NCI-H1694 treated with DMSO at 0.1 percent for 48 hours (cell line): ENCODE results near the gene NAGS.
"Not testable (repeated sequence)": the region's sequence is repeated elsewhere in the genome, so short reads cannot be mapped to it uniquely, and the experiment has no call there.

Experiments used
- DNase-seq: peaks from one replicate; lab custom pipeline; 2025; lab: John Stamatoyannopoulos, UW

The NAGS gene

DNA sequence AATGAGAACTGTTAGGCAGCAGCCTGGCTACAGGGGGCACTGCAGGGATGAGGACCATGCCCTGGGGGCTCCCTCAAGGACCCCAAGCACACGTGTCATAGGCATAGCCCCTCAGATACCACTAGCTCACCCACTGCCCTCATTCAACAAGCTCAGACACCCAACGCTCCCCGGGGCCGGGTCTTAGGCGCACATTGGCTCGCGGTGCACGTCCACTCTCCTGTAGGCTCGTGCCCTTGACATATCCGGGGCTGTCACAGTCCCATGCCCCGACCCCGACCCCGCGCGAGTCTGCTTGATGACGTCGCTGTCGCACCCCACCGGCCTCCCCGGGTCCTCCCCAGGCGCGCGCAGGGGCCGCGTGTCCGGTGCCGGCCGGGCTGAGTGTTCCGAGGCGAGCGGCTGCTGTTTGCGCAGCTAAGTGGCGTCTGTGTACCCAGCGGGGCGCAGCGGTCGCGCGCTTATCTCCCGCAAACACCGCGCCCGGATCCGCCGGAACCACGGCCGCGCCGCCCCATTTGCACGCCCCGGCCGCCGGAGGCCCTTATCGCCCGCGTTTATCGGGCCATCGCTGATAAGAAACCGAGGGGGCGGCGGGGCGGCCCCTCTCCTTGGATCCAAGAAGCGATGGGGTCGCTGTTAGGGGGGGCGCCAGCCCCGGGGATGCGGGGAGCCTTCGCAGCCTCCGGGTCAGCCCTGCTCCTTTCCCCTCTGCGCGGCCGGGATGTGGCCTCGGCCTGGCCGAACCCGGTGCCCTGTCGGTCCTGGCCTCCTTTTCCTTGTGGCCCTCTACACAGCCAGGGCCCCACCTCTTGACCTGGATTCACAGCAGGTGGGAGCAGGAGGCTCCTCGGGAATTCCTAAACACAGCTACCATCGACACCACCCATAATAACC lies 20.7 kb upstream of the NAGS start:
- DNase-seq = peak; percentile 46

DNA sequence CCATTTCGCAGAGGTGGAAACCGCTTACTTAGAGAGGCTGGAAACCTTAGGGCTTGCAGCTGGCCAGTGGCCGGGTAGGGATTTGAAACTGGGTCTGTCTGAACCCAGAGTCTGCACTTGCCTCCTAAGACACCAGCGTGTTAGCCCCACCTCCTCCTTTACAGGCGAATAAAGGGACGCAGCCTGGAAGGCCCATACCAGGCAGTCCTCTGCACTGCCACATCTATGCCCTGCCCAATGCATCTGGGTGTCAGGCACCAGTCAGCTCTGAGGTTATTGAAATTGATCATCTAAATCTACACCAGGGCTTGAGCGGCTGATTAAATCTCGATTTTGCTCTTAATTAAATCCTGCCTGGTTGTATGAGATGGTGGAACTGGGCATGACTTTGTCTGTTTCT lies 19.9 kb upstream of the NAGS start:
- no peak for DNase-seq

DNA sequence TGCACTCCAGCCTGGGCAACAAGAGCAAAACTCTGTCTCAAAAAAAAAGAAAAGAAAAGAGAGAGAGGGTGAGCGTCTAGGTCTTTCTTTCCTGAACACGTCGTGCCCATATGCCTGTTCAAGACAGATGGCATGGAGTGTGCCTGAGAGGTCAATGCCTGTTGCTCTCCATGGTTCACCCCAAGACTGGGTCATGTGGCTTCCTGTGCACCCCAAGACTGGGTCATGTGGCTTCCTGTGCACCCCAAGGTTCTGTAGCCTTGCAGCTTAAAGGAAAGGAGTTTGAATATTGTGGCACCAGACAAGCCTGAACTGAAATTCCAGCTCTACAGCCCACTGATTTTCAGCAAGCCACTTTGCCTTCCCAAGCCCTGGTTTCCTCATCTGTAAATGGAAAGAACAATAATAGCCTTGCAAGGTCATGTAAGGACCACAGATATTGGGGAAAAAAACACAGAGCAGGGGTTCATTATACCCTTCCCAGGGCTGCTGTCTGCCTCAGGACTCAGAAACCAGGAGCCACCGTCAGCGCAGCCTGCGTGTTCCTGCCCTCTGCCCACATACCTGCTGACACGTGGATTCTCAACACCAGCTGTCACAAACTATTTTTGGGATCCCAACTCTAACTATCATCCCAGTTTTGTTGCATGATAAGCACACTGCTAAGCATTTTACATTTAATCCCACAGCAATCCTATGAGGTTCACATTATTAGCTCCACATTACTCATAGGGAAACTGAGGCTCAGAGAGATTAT lies 18.0 kb upstream of the NAGS start:
- no peak for DNase-seq

DNA sequence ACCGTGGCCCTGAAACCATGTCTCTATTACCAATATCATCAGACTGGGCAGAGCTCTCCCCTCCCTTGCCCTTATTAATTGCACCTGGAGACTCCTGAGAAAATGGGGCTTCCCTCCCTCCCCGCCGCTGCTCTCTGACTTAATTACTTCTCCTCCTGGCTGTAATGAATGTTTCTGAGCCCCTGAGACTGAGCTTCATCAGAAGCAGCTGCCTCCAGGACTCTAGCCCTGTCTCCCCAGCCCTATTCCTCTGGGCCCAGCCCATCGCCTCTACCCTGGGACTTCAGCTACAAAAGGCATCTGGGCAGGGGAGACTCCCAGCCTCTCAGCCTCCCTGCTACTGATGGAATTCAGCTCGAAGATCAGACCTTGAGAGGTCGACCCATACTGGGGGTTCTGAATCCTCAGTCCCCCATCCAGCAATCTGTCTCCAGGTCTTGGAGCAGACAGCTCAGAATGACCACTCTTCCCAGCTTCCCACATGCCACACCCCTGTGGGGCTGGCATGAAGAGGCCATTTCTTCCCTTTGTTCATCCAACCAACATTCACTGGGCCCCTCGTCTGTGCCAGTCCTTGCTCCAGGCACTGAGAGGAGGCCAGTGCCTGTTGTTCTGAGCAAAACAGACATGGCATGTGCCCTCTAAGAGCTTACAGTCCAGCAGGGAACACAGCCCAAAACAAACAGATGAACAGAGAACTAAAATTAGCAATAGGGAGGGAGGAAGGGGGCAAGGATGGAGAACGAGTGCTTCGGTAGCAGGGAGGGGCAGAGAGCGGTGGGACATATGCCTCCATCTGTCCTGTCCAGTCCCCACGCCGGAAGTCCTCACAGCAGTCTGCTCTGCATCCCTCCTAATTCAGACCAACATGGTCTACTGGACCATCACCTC lies 17.0 kb upstream of the NAGS start:
- no peak for DNase-seq

DNA sequence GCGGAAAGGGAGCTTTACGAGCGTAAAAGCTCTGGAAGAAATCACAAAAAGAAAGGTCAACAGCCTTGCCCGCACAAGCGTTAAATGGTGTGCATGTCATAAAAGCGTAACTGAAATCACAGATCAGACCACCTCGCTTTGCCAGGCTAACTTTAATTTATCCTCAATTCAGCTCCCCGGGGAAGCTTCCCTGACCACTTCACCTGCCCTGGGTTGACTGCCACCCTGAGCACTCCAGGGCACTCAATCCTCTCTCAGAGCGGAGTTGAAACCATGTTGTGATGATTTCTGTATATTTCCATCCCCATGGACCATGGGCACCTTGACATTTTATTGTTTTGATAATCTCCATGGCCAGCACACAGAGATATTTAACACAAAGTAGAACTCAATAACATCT lies 16.1 kb upstream of the NAGS start:
- DNase-seq = no peak

DNA sequence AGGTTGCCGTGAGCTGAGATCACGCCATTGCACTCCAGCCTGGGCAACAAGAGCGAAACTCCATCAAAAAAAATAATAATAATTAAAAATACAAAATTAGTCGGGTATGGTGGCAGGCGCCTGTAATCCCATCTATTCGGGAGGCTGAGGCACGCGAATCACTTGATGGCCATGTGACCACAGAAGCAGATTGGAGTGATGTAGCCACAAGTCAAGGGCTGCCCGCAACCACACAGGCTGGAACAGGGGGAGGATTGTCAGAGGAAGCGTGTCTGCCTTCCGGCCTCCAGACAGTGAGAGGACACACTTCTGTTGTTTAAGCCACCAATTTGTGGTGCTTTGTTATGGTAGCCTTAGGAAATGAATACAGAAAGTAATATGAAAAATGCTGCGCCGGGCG lies 11.8 kb upstream of the NAGS start:
- DNase-seq = no peak

DNA sequence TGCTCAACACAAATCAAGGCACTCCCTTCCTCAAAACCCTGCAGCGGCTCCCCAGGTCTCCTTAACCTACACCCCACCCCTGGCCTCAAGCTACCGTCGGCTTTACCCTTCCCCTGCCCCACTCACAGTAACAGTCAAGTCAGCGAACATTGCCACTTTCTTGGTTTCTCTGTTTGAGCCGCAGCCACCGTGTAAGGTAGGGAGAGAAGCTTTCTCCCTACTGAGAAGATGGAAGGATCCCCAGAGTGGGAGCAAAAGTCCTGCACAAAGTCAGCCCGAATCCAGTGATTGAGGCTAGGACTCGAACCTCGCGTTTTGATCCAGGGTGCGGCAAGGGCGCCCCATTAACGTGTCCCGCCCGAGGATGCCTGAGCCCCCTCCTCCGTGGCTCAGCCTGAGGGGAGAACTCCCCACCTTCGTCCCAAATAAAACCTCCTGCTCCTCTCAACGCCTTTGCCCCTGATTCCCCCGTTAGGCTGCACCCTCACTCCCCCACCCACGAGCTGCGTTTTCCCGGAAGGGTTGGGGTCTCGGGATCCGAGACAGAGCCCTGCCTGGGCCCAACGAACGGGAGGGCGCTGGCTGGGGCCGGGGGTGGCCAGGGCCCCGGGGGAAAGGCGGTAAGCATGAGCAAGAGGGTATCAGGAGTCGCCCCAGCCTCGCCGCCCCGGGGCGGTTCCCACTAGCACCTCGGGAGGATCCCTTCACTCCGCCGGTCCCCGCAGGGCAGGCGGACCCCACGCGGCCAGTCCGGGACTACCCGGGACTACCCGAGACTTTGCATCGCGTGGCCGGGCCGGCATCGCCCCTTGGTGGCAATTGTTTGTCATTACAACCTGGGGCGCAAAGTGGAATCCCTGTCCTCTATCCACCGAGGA lies 9.9 kb upstream of the NAGS start:
- peak; percentile 42 for DNase-seq

DNA sequence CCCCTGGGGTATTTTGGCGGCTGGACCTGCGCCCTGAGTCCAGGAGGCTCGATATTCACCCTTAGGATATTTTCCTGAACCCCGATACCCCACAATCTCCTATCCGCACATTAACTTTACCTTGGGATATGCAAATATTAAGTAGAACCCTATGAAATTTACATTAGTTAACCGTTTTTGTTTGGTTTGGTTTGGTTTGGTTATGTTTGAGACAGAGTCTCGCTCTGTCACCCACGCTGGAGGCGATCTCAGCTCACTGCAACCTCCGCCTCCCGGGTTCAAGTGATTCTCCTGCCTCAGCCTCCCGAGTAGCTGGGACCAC lies 9.3 kb upstream of the NAGS start:
- DNase-seq = no peak

DNA sequence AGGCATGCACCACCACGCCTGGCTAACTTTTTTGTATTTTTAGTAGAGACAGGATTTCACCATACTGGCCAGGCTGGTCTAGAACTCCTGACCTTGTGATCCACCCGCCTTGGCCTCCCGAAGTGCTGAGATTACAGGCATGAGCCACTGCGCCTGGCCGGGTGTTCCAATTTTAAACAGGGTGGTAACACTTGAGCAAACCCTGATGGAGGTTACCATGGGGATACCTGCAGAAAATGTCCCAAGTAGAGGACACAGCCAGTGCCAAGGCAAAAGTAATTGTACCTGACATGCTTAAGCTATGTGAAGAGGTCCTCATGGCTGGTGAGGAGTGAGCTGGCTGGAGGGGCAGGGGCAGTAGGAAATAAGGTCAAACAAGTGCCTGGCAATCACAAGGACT lies 7.2 kb upstream of the NAGS start:
- not testable (repeated sequence) for DNase-seq

DNA sequence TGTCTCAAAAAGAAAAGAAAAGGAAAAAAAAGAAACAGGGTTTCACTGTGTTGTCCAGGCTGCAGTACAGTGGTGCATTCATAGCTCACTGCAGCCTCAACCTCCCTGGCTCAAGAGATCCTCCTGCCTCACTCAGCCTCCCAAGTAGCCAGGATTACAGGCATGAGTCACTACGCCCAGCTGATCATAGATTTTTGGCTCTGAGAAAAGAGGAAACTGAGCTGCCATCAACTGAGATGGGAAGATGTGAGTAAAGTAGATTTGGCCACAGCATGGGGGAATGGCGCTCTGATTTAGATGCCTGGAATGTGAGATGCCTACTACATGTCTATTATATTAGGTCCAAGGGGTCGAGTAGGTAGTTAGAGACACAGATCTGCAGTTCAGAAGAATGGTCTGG lies 5.9 kb upstream of the NAGS start:
- DNase-seq = no peak

DNA sequence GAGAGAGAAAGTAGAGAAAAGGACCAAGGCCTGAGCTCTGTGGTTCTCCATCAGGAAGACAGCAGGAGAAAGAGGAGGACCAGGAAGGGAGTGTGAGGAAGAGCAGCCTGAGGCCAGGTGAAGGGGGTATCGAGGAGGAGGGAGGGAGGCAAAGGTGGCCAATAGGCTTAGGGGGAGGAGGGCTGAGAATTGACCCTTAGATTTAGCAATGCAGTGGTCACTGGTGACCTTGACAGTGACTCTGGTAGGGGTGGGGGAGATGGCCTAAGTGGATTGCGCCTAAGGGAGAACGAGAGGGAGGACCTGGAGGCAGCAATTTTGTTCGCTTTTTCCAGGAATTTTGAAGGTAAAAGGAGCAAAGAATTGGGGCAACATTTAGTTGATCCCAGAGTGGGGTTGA lies 5.4 kb upstream of the NAGS start:
- no peak for DNase-seq

DNA sequence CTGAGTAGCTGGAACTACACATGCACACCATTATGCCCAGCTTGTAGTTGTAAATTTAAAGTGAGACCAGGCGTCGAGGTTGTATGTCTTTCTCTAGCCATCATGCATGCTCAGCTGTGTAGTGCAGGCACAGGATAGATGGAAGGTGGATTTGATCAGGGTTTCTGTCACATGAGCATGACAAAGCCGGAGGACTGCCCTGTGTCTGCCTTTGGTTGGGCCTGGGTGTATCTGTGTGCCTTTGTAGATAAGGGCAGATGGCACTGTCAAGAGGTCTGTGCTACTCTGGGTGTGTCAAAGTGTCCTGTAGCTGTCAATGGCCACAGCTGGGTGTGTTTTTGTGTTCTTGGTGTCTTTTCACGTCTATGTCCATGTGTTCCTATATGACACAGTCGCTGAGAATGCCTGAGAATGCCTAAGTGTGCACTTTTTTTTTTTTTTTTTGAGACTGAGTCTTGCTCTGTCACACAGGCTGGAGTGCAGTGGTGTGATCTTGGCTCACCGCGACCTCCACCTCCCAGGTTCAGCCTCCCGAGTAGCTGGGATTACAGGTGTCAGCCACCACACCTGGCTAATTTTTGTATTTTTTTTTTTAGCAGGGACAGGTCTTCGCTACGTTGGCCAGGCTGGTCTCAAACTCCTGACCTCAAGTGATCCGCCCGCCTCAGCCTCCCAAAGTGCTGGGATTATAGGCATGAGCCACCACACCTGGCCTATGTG lies 4.1 kb upstream of the NAGS start:
- DNase-seq = no peak

DNA sequence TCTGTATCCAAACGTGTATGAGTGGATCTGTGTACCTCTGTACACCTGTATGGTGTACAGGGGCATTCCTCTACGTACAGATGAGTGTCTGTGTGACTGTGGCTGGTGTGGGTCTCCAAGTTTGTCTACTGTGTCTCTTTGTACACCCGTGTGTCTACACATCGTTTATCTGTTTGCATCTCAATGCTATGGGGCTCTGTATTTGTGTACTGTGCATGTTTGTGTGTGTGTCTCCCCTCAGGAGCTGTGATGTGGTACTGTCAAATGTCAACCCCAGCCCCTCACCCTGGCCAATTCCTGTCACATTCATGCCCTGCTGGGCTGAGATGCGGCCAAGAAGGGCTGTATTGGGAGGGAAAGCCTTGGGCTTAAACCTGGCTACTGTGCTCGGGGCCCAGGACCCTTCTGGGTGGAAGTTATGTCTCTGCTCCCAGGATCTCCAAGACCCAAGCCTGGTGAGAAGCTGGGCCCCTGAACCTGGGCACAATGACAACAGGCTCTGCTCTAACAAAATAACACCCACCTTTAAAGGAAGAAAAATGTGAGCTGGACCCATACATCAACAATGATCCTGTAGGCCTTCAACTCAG lies 3.5 kb upstream of the NAGS start:
- no peak for DNase-seq

DNA sequence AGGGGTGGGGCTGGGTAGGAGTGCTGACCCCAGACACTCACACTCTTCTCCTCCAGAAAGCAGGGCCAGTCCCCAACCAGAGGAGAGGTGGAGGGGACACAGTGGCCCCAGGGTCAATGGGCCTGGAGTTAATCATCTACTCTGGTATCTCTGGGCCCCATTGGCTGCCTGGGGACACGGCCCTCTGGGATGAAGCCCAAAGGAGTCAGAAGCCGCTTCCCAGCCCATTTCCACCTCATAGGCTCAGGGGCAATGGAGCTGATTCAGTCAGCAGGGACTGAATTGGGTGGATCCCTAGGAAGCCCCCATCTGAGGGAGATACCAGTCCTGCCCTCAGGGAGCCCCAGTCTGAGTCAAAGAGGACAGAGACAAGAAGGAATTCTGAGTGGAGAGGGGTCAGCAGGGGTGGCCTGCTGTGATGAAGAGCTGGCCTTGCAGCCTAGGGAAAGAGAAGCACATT lies 2.9 kb upstream of the NAGS start:
- DNase-seq = no peak

DNA sequence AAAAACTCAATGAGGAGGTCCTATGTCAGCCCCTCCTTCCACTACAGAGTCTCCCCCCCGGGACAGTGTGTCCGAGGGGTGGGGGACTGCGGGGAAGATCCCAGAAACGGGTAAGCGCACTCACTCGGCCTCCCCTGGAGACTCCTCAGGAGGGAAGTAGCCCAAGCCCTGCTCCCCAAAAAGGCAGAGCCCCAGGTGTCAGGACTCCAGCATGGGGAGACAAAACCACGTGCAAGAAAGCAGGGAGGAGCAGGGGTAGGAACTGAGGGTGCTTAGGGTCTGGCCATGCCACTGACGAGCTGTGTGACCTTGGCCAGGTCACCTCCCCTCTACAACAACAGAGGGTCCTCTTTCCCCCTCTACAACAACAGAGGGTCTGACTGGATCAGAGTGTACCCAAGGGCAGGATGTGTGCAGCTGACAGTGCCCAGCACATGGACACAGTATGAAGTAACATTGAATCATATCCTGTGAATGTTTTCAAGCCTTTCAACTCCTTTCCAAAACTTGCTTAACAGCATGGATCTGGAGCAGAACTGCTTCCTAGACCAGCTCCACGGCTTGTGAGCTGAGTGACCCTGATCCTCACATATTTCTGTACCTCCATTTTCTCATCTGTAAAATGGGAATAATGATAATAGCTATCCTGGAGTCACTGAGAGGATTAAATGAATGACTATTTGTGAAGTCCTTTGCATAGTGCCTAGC lies 2.1 kb upstream of the NAGS start:
- no peak for DNase-seq

DNA sequence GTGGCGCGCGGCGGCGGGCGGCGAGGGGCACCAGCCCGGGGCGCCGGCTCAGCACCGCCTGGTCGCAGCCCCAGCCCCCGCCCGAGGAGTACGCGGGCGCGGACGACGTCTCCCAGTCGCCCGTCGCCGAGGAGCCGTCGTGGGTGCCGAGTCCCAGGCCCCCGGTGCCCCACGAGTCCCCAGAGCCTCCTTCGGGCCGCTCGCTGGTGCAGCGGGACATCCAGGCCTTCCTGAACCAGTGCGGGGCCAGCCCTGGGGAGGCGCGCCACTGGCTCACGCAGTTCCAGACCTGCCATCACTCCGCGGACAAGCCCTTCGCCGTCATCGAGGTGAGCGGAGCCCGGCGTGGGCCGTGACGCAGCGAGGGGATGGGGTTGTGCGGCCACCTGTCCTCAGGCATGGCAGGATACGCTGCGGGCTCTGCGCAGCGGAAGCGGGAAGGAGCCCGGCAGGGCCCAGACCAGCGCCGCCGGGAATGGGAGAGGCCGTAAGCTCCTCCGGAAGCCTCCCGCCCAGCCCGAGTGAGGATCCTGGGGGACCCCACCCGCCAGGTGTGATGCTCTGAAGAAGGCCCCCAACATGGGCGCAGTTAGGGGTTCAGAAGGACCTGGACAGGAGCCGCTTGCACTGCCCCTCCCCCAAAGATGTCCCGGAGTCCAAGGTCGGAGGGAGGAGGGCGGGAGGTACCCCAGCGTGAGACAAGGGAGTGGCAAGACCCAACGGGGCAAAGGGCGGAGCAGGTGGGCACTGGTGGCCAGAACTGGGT lies 522 bp downstream of the NAGS start:
- no peak for DNase-seq

DNA sequence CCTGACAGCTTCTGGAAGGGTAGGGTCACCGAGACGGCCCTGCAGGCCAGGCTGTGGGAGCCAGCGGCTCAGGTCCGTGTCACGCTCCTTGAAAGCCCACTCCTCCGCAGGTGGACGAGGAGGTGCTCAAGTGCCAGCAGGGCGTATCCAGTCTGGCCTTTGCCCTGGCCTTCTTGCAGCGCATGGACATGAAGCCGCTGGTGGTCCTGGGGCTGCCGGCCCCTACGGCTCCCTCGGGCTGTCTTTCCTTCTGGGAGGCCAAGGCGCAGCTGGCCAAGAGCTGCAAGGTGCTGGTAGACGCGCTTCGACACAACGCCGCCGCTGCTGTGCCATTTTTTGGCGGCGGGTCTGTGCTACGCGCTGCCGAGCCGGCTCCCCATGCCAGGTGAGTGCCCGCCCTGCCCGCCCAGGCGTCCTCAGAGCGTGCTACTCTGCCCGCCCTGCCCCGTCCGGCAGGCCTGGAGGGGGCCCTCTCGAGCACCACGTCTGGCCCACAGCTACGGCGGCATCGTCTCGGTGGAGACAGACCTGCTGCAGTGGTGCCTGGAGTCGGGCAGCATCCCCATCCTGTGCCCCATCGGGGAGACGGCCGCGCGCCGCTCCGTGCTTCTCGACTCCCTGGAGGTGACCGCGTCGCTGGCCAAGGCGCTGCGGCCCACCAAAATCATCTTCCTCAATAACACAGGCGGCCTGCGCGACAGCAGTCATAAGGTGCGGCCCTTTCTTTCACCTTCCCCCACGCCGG lies 1.3 kb downstream of the NAGS start:
- DNase-seq = no peak

DNA sequence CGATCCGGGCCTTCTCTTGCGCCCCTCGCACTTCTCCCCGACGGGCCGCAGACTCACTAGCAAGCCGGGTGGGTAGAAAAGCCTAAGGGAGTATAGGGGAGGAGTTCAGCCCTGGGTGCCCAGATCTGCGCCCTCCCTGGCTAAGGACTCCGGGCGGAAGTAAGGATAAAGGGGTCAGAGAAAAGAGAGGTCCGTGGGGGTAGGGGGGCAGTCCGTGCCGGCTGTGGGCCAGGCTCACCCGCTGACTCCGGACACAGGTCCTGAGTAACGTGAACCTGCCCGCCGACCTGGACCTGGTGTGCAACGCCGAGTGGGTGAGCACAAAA lies 1.8 kb downstream of the NAGS start:
- DNase-seq = no peak
